HG03565 (cell line): ENCODE data around the gene NT5M.
"Not testable (repeated sequence)": the region's sequence is repeated elsewhere in the genome, so short reads cannot be mapped to it uniquely, and the experiment has no call there.

Experiments
- ATAC-seq: cut with Tn5 transposase; IDR thresholded peaks from one replicate; pipeline ENCODE4 v1.9.1; 2021; ENCODE audit warnings: mild to moderate bottlenecking, moderate library complexity; ENCODE audit not compliant: unreplicated experiment

The NT5M gene

DNA sequence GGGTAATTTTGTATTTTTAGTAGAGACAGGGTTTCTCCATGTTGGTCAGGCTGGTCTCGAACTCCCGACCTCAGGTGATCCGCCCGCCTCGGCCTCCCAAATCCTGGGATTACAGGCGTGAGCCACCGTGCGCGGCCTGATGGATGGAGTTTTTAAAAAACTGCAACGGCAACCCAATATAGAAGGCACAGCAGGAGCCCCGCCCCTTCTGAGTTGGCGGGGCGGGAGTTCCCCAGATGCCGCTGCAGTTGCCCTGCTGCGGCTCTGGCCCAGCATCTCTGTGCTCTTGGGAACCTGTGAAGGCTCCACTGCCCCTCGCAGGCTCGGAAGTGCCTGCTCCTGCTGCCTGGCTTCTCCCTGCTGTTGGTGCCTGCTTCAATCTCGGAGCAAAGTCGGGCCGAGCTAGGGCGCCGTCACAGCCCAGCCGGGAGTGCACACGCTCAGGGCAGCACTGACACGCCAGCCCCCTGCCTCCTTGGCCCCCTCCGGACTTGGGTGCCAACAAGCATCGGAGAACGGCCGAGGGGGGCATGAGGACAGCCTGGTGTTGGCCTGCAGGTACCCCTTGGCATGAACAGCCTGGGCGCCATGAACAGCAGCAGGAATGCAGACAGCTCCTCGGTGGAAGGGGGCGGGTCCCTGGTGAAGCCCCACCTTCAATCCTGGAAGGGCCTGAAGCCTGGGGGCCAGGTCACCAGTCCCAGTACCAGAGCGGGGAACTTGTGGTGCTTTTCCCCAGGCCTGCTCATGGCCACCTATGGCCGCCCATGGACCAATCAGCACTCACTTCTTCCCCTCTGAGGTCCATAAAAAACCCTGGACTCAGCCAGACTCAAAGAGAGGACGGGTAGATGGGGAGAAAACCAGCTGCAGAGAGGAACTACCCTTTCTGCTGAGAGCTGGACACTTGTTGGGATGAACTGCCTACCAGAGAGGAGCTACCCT, 2.3 kb upstream of the NT5M start:
- ATAC-seq = no peak

DNA sequence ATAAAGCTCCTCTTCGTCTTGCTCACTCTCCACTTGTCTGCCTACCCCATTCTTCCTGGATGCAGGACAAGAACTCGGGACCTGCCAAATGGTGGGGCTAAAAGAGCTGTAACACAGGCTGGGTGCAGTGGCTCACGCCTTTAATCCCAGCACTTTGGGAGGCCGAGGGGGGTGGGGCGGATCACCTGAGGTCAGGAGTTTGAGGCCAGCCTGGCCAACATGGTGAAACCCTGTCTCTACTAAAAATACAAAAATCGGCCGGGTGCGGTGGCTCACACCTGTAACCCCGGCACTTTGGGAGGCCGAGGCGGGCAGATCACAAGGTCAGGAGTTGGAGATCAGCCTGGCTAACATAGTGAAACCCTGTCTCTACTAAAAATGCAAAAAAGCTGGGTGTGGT, 1.5 kb upstream of the NT5M start:
- not testable (repeated sequence) for ATAC-seq

DNA sequence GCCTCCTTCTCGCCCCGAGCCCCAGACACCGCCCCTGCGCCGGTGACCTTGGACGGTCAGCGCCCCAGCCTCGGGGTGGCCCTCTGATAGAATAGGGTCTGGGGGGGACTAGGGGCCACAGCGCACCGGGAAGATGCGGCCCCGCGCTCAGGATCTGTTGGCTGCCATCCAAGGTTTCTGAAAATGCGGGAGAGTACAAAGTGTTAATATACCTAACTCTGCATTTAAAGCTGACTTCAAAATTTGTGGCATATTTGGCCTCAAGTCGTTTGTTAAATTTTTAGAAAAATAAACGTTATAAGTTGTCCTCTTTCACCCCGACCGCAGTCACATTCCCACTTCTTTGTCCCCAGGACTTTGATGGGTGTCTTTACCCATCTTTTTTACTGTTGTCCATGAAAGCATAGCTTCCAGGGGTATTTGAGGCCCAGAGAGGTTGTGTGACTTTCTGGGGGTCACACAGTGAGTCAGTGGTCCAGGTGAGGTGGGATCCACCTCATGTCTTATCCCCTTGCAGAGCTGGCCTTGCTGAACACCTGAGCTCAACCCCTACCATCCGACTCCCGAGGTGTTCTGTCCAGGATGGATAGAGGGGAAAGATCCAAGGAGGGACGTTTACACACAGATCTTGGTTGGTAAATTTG, 796 bp downstream of the NT5M start:
- no peak for ATAC-seq

DNA sequence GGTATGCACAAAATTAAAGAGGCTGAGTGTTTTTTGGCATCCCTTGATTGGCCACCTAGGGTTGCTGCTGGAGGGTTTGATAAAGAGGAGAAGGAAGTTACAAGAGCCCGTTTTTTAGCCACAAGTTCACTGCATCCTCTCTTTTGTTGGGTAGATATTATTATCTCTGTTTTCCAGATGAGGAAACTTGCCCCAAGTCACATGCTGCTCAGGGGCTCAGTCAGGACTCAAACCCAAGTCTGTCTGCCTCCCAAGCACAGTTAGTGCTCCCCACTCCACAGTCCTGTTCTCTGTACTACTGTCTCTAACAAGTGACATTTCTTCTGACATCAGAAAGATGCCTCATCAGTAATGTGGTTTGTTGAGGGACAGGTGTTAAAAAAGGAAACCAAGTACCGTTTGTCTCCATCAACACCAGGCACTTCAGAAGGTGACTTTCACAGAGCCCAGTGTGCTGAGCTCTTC, 1.4 kb downstream of the NT5M start:
- no peak for ATAC-seq

DNA sequence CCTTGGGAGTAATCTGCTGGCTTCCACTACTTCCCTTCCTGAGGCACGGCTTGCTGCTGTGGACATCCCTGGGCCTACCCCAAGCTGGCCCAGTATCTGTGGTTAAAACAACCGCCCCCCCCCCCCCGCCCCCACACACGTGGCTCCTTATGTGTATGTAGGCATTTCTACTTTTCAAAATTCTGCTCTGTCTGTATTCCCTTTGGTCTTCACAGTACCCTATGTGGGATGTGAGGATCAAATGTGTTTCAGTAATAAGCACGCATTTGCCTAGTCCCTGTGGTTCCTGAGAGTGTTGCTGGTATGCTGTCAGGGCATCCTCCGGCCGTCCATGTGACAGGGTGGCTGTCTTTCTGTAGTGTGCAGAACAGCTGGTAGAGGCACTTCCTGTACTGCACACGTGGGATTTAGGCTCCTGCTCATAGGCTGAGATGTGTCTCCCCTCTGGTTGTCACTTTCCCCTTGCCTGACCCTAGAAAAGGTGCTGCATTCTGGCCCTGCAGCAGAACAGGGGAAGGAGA, 2.2 kb downstream of the NT5M start:
- ATAC-seq = peak; percentile 69

DNA sequence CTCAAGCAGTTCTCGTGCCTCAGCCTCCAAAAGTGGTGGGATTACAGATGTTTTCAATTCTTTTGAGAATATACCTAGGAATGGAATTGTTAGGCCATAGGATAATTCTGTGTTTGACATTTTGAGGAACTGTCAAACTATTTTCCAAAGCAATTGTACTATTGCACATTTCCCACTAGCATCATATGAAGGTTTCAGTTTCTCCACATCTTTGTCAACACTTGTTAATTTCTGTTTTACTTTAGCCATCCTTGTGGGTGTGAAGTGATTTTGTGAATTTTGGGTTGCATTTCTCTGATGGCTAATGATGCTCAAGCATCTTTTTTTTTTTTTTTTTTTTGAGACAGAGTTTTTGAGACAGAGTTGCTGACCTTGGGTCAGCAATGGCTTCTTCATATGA, 6.2 kb downstream of the NT5M start:
- no peak for ATAC-seq

DNA sequence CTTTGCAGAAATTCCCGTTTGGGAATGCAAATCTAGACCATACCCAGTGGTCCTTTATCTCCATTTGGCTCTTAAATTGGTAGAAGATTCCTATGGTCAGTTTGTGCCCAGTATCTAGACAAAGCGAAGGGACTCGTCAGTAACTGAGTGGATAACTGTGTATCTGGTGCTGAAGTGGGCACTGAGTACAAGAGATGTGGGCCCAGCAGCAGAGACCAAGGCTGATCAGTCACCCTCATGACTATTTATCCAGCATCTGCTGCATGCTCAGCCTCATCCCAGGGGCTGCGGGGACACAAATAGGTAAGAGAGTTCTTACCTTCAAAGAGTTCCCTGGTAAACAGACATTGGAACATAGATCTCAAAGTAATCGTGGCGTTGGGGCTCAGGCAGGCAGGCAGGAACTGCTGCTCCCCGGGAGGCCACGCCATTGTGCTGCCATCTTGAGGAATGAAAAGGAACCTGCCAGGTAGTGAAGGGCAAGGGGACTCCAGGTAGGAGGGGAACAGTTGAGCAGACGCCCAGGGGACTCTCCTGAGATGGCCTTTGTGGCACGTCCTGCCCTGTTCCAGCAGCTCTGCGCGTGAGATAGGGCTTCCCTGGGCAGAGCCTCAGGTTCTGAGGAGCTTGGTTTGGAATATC, 10.3 kb downstream of the NT5M start:
- no peak for ATAC-seq

DNA sequence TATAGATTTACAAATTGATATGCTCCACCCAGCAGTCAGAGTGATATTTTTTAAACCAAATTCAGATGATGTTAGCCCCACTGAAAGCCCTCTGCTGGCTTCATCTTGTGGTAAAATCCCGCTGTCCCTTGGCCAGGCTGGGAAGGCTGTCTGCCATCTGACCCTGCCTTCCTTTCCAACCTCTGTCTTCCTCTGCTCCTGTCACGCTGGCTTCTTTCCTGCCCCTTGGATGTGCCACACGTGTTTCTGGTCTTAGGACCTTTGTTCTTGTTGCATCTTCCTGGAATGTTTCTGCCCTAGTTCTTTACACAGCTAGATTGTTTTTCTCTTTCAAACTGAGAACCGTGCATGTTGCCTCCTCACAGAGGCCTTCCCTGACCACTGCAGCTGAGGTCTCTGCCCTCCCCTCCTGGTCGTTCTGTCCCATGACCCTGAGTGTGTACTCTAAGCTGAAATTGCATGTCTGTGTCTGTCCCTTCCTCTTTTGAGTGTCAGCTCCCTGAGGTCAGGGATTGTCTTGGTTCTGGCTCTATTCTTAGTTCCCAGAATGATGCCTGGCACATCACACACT, 11.4 kb downstream of the NT5M start:
- no peak for ATAC-seq

DNA sequence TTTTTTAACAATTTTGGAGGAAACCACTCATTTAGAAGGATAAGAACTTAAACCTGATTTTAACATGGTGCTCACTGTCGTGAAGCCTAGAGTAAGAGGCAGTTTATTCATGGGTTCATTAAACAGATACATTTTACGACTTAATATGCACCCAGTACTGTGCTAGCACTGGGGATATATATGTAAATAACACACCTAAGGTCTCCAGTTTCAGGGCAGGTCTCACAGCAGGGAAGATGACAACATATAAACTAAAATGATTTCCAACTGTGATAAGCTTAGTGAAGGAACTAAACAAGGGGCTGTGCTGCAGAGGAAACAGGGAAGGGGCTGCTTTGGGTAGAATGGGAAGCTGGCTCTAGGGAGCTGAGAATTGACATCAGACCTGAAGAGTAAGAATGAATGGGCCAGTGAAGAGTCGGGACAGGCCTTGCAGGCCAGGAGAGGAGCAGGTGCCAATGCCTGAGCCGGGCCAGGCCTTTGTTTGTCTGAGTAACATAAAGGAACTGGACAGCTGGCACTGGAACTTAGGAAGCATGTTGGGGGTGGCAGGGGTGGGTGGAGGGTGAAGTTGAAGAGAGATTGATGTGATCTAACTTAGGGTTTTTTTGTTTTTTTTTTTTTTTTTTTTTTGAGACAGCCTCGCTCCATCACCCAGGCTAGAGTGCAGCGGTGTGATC, 12.1 kb downstream of the NT5M start:
- ATAC-seq = no peak

DNA sequence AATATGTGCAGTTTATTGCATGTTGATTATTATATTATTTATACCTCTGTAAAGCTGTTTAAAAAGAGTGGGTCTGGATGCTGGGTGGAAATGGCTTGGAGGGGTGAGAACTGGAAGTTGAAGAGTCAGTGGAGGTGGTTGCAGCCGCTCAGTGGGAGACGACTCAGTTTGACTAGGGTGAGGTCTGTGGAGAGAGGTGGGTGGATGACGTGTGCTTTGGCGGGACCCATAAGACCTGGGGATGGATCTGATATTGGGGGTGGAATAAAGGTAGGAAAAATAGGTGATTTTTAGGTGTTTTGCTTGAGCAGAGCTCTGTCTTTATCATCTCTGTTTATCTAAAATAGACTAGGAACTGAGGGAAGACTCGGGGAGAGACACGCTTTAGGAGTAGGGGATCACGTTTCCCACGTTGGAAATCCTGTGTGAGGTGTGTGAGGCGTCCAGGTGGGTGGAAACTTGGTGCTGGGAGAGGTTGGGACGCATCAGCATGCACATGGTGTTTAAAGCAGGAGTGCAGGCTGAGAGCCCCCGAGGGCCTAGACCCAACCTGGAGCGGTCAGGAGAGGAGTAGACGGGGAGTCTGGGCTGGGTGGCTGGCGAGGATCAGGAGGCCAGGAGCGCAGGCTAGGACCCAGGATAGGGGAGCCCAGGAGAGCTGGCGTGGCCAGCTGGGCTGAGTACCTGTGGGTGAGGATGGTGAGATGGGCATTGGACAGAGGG, 17.2 kb downstream of the NT5M start:
- ATAC-seq = no peak

DNA sequence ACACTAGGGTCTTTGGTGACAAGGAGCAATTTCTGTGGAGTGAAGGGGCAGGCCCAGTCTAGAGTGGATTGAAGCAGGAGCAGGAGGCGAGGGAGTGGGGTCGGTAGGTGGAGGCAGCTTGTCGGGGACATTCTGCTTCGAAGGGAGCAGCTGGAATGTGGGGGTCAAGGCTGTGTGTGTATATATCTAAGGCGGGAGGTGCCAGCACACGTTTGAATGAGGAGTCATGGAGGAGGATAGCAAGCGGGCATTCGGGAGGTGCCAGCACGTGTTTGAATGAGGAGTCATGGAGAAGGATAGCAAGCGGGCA, 17.7 kb downstream of the NT5M start:
- ATAC-seq = no peak

DNA sequence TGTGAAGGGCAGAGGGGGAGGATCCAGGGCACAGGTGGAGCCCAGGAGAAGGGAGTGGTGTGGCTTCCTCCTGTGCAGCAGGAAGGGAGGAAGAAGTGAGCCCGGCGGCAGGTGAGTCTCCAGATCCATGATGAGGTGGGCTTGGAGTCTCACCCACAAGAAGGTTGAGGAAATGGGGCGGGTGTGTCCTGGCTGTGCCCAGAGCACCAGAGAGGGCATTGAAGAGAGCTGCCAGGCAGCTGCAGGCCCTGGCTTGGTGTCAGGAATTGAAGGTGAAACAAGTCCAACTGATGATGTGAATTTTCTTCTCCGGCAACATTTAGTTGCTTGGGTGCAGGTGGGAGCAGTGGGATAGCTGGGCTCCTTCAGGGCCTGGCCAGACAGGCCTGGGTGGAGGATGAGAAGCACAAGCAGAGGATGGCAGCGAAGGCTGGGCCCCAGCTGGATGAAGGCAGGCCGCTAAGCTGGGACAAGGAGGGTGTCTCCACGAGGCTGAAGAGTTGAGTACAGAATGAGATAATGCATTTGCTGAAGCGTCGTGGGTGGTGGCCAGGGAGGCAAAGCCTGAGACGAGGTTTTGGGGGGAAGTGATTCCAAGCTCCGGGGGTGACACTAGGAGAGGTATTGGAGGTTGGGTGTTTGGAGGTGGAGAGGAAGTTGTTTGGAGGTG, 18.3 kb downstream of the NT5M start:
- no peak for ATAC-seq

DNA sequence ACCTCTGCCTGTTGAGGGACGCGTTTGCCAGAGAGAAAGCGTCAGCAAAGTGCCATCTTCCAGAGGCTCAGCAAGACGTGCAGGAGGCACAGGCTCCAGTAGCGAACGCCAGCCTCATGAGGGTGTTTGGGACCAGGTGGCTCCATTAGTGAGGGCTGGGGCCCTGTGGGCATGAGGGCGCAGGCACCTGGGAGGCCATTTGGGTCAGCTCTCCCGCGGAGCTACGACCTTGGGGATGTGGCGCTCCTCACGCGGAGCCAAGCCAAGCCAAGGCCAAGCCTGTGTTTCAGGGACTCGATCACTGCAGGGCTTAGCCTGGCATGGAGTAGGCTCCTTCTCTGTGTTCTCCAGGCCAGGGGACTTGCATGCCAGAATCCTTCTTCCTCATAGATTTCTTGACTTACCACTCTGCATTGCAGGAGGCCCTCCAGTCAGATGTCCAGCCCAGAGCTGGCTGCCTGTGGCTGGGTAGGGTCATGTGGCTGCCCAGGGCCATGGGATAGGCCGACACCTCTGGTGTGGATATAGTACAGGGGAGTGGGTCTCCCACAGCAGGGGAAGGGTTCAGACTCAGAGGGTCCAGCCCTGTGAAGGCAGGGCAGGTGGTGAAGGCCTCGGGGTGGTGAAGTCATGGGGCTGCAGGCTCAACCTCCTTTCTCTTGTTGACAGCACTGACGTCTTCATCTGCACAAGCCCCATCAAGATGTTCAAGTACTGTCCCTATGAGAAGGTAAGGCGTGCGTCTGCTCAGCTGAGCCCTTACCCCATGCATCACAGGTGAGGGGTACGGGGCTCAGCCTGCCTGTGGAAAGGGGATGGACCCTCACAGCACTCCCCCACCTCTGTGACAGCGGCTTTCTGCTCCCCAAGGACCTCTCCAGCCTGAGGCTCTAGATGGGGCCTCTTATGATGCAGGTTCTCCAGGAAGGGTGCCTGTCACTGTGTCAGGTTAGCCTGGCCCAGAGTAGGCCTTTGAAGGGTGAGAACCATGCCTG, 19.6 kb downstream of the NT5M start:
- no peak for ATAC-seq

DNA sequence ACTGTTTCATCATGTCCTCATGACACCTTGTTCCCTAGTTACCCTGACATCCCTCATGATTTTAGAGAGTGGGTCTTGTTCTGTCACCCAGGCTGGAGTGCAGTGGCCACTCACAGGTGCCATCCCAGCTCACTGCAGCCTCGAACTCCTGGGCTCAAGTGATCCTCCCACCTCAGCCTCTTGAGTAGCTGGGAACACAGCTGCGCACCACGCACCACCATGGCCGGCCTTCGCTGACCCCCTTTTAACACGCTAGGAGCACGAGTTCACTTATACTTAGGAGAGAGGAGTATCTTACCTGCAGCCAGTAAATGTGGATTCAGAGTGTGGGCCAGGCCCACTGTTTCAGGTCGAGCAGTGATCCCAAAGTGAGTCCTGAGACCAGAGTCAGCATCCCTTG, 21.4 kb downstream of the NT5M start:
- no peak for ATAC-seq

DNA sequence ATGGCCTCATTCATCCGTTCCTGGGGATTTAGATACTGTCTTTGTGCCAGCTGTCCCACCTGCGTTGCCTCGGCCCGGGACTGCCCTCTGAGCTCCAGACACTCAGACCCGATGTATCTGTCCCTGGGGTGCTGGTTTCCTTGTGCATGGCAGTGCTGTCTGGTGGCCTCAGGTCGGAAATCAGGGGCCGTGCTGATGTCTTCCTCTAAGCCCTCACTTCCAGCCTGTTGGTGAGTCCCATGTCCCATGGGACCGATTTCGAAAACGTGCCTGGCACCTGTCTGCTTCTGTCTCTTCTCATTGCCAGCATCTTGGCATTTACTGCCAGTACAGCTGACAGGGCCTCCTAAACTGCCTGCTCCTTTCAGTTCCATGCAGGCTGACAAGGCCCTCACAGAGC, 22.1 kb downstream of the NT5M start:
- no peak for ATAC-seq

DNA sequence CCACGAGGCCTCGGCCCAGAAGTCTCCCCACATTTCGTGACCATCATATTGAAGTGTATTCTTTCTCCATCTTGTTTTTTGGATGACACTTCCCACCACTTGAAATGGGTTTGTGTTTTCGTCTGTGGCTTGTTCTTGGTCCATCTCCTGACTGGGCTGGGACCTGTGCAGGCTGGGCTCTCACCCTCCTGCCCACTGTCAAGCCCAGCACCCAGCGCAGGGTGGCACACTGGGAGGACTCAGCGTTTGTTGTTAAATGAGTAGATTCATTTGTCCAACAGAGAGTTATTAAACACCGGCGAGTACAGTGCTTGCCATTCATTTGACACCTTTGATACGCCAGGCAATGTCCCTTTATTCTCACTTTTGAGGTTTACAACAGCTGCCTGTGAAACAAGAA, 22.6 kb downstream of the NT5M start:
- ATAC-seq = no peak

DNA sequence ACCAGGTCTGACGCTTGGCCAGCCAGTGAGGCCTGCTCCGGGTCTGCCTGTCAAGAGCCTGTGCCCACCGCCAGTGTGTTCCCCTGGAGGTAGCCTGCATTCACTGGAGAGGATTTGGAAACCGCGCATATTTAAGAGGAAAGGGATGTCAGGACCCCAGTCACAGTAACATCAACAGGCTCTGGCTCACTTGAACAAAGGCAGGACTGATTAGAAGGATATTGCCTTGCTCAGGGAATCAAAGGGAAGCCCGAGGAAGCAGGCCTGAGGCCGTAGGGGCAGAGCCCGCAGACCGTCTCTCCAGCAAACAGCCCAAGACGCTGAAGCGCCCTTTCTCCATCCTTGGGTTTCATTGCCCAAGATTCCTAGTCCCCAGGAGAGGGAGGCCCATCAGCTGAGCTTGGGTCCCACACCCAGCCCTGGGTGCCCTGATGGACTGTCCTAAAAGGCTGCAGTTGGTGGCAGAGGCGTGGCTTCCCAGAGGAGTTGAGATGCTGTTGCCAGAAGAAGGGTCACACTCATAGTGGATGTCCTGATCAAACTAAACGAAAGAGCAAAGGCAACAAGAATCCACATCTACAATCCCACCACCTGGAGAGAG, 23.2 kb downstream of the NT5M start:
- no peak for ATAC-seq

DNA sequence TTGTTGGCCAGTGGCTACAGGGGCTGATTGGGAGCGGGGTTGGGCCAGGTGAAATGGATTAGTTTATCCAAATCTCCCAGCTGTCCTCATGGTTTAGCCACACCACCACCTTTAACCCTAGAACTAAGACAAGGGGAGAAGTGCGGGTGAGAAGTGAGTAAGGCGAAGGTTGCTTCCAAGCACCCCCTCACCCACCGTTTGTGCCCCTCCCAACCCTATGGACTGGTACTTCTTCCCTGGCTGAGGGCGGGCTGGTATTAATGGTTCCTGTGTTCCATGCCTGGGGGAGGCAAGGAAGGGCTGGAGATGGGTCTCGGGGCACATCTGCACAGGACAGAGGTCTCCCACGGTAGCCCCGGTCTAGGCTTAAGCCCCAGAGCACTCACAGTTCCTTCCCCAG, 25.1 kb downstream of the NT5M start:
- ATAC-seq = no peak
